Measurements from ENCODE around the gene CBLB.
"Not testable (repeated sequence)": the region's sequence is repeated elsewhere in the genome, so short reads cannot be mapped to it uniquely, and the experiment has no call there.

CBLB gene

GRCh38 chr3:105762749-105763658 lies 105.8 kb downstream of the CBLB start:
- H3K4me1 ChIP-seq (ENCODE audit: insufficient read depth, poor library complexity, severe bottlenecking): no peaks in the 10 kb centered on the region
- H3K4me3 ChIP-seq (ENCODE audit: severe bottlenecking): no peak overlapping the region
- TF ChIP-seq CTCF (IDR thresholded peaks at IDR 0.05; ENCODE audit: poor library complexity, severe bottlenecking): no peak
- H3K27me3 ChIP-seq (ENCODE audit: insufficient read depth, poor library complexity, severe bottlenecking): no peaks in the 10 kb centered on the region
- DNase-seq (ENCODE audit: low spot score): no peak
- H3K36me3 ChIP-seq (ENCODE audit: low read depth): no peaks in the 10 kb centered on the region
- H3K27ac ChIP-seq (ENCODE audit: poor library complexity, severe bottlenecking): no peak overlapping the region
- H3K9me3 ChIP-seq (ENCODE audit: severe bottlenecking): peaks cover 2% of the 10 kb centered on the region
- ATAC-seq (ENCODE audit: low read depth): no peak

GRCh38 chr3:105762214-105762613 lies 106.6 kb downstream of the CBLB start:
- not testable (repeated sequence) for H3K27ac ChIP-seq (ENCODE audit: poor library complexity, severe bottlenecking); H3K27me3 ChIP-seq (ENCODE audit: insufficient read depth, poor library complexity, severe bottlenecking); H3K9me3 ChIP-seq (ENCODE audit: severe bottlenecking); ATAC-seq (ENCODE audit: low read depth); DNase-seq (ENCODE audit: low spot score); H3K4me1 ChIP-seq (ENCODE audit: insufficient read depth, poor library complexity, severe bottlenecking); H3K4me3 ChIP-seq (ENCODE audit: severe bottlenecking); H3K36me3 ChIP-seq (ENCODE audit: low read depth)

- no peaks in the 10 kb centered on the region for H3K4me1 ChIP-seq (ENCODE audit: insufficient read depth, poor library complexity, severe bottlenecking)
- no peak for TF ChIP-seq CTCF (IDR thresholded peaks at IDR 0.05; ENCODE audit: poor library complexity, severe bottlenecking)
- DNase-seq (ENCODE audit: low spot score) (no peak), ATAC-seq (ENCODE audit: low read depth) (no peak)
- H3K36me3 ChIP-seq (ENCODE audit: low read depth): no peaks in the 10 kb centered on the region
- peaks cover 2% of the 10 kb centered on the region for H3K9me3 ChIP-seq (ENCODE audit: severe bottlenecking)
- H3K27me3 ChIP-seq (ENCODE audit: insufficient read depth, poor library complexity, severe bottlenecking): no peaks in the 10 kb centered on the region
- H3K27ac ChIP-seq (ENCODE audit: poor library complexity, severe bottlenecking): no peak overlapping the region
- no peak overlapping the region for H3K4me3 ChIP-seq (ENCODE audit: severe bottlenecking)
Measured at GRCh38 chr3:105759442-105760078, 109.3 kb downstream of the CBLB start.

- Histone ChIP-seq H3K27me3 (ENCODE audit: insufficient read depth, poor library complexity, severe bottlenecking) (no peaks in the 10 kb centered on the region), H3K36me3 (ENCODE audit: low read depth) (no peaks in the 10 kb centered on the region), H3K4me1 (ENCODE audit: insufficient read depth, poor library complexity, severe bottlenecking) (no peaks in the 10 kb centered on the region), H3K4me3 (ENCODE audit: severe bottlenecking) (no peak overlapping the region), H3K27ac (ENCODE audit: poor library complexity, severe bottlenecking) (no peak overlapping the region), H3K9me3 (ENCODE audit: severe bottlenecking) (peaks cover 2% of the 10 kb centered on the region)
- TF ChIP-seq CTCF (IDR thresholded peaks at IDR 0.05; ENCODE audit: poor library complexity, severe bottlenecking): no peak
- no peak for DNase-seq (ENCODE audit: low spot score)
- no peak for ATAC-seq (ENCODE audit: low read depth)
Measured at GRCh38 chr3:105758451-105758850, 110.4 kb downstream of the CBLB start.

- DNase-seq (ENCODE audit: low spot score): no peak
Measured at GRCh38 chr3:105755121-105755886, 113.5 kb downstream of the CBLB start.

More at GRCh38 chr3:105755121-105755886, 113.5 kb downstream of the CBLB start:
- H3K36me3 ChIP-seq (ENCODE audit: low read depth): no peaks in the 10 kb centered on the region
- H3K27me3 ChIP-seq (ENCODE audit: insufficient read depth, poor library complexity, severe bottlenecking): no peaks in the 10 kb centered on the region
- no peak for ATAC-seq (ENCODE audit: low read depth)
- H3K4me3 ChIP-seq (ENCODE audit: severe bottlenecking): no peak overlapping the region
- no peak overlapping the region for H3K27ac ChIP-seq (ENCODE audit: poor library complexity, severe bottlenecking)
- H3K4me1 ChIP-seq (ENCODE audit: insufficient read depth, poor library complexity, severe bottlenecking): no peaks in the 10 kb centered on the region
- H3K9me3 ChIP-seq (ENCODE audit: severe bottlenecking): no peaks in the 10 kb centered on the region
- TF ChIP-seq CTCF (IDR thresholded peaks at IDR 0.05; ENCODE audit: poor library complexity, severe bottlenecking): no peak

All from RWPE2 (cell line).